ENCODE measurements around the gene AK1. TPM values are rescaled to one million over a fixed set of nuclear protein-coding genes. Genes with fewer than 3 reads are reported as not detected.

The AK1 gene
- total and polyA plus RNA-seq, 2 of the 8 experiments (the other 6 are each of a cell fraction or from before 2014, with no cell fraction given) = 37.9 to 39.2 TPM

DNA sequence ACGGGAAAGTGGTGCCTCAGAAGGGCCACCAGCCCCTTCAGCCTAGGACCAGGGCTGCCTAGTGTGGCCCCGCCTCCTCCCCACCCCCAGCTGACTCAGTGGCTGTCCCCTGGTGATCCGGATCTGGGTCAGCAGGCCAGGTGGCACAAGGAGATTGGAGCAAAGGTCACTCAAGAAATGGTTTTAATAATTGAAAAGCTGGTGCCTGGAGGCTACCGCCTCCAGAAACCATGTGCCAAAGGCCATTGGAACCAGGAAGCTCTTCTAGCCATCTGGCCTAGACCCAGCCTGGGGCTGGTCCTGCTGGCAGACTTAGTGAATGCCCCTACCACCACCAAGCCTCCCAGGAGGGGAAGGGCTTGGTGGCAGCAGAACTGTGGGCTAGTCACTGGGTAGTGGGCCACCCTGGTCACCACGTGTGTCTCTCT is 37.9 kb upstream of the AK1 start:
- no peak overlapping the region for H3K56ac ChIP-seq (replicated peaks; ENCODE audit: insufficient read length, low read depth, low read length)
- no peak overlapping the region for H3K18ac ChIP-seq (ENCODE audit: extremely low read depth, low read length)
- FAIRE-seq (no peak), DNase-seq (ENCODE audit: low read depth in 1 of 2, low spot score in 2 of 2) (no peak)
- ChIA-PET POLR2A (ENCODE audit: partially characterized antibody) (interaction anchor here (0.6 to 3.7 kb wide), 6 partner anchors 8 to 120 kb away, joined by 3 to 16 read pairs (median 4); partner anchors contain the start of gene ST6GALNAC6), CTCF (ENCODE audit: partially characterized antibody) (interaction anchor here (0.6 to 2.5 kb wide), 9 partner anchors 16 to 411 kb away, joined by 3 to 13 read pairs (median 4); partner anchors contain the start of gene ST6GALNAC6)
- H3K79me2 ChIP-seq (ENCODE audit: control insufficient read depth in 1 of 2, insufficient read depth in 2 of 2, low read length in 2 of 2) = no peaks in the 10 kb centered on the region
- peaks cover 0 to 9% (median 8%) of the 10 kb centered on the region in 4 experiments; a peak in 5 of 7 replicates for H3K27me3 ChIP-seq (replicated peaks in 1 of 4; ENCODE audit: control insufficient read depth in 3 of 4, extremely low read depth in 1 of 4, insufficient read depth in 3 of 4, low read length in 3 of 4)
- H3K79me1 ChIP-seq (ENCODE audit: low read depth, low read length) = no peaks in the 10 kb centered on the region
- H4K91ac ChIP-seq (replicated peaks; ENCODE audit: insufficient read length, low read length) = no peak overlapping the region
- H2BK12ac ChIP-seq (ENCODE audit: low read depth, low read length) = no peak overlapping the region
- no peak overlapping the region for H2BK5ac ChIP-seq (ENCODE audit: low read depth, low read length)
- no peak overlapping the region for H2BK15ac ChIP-seq (ENCODE audit: low read length)
- no peak overlapping the region for H4K5ac ChIP-seq (ENCODE audit: insufficient read length, low read depth, low read length)
- H2BK20ac ChIP-seq (ENCODE audit: low read length) = no peak overlapping the region
- H3K4me3 ChIP-seq (ENCODE audit: extremely low read depth in 1 of 4, insufficient read depth in 2 of 4, low read depth in 3 of 4, low read length in 4 of 4) = no peak overlapping the region
- no peak overlapping the region for H2AFZ ChIP-seq (ENCODE audit: low read length)
- H3K4me2 ChIP-seq (ENCODE audit: insufficient read depth in 1 of 2, low read depth in 2 of 2, low read length in 2 of 2) = no peak overlapping the region; a peak in 1 of 4 replicates
- WGBS, 2 experiments (ENCODE audit: extremely low coverage in 1 of 2, insufficient coverage in 1 of 2, insufficient read length in 1 of 2, insufficient replicate concordance in 2 of 2, low coverage in 1 of 2, low lambda C conversion rate in 2 of 2, missing lambda C conversion rate in 1 of 2) = 88% methylated on average over 4 of the region's 5 CpGs; no CpG with 5 or more reads in 1 of the 2 experiments
- H3K23ac ChIP-seq (ENCODE audit: insufficient read length) = no peak overlapping the region
- TF ChIP-seq ASH2L (IDR thresholded peaks at IDR 0.05; ENCODE audit: low read length) = no peak
- TF ChIP-seq RNF2 (IDR thresholded peaks at IDR 0.05; ENCODE audit: borderline replicate concordance, low read depth, low read length, missing control alignments, poor library complexity, severe bottlenecking) = no peak
- TF ChIP-seq, protein P1, sequence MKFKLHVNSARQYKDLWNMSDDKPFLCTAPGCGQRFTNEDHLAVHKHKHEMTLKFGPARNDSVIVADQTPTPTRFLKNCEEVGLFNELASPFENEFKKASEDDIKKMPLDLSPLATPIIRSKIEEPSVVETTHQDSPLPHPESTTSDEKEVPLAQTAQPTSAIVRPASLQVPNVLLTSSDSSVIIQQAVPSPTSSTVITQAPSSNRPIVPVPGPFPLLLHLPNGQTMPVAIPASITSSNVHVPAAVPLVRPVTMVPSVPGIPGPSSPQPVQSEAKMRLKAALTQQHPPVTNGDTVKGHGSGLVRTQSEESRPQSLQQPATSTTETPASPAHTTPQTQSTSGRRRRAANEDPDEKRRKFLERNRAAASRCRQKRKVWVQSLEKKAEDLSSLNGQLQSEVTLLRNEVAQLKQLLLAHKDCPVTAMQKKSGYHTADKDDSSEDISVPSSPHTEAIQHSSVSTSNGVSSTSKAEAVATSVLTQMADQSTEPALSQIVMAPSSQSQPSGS (IDR thresholded peaks at IDR 0.05; ENCODE audit: low read length) = no peak
- TF ChIP-seq, protein P2, sequence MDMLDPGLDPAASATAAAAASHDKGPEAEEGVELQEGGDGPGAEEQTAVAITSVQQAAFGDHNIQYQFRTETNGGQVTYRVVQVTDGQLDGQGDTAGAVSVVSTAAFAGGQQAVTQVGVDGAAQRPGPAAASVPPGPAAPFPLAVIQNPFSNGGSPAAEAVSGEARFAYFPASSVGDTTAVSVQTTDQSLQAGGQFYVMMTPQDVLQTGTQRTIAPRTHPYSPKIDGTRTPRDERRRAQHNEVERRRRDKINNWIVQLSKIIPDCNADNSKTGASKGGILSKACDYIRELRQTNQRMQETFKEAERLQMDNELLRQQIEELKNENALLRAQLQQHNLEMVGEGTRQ (IDR thresholded peaks at IDR 0.05; ENCODE audit: low read length) = no peak
- no peak for TF ChIP-seq PHF8 (conservative IDR thresholded peaks at IDR 0.05; ENCODE audit: low read depth, low read length)
- TF ChIP-seq EGR1 (IDR thresholded peaks at IDR 0.05; ENCODE audit: borderline replicate concordance, low read depth, low read length) = no peak
- no peak for TF ChIP-seq KDM5A (IDR thresholded peaks at IDR 0.05; ENCODE audit: low read length)
- TF ChIP-seq SP4 (IDR thresholded peaks at IDR 0.05; ENCODE audit: low read length) = no peak
- TF ChIP-seq RBBP5 (IDR thresholded peaks at IDR 0.05; ENCODE audit: borderline replicate concordance, low read depth, low read length) = no peak
- TF ChIP-seq, protein P3, sequence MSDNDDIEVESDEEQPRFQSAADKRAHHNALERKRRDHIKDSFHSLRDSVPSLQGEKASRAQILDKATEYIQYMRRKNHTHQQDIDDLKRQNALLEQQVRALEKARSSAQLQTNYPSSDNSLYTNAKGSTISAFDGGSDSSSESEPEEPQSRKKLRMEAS (IDR thresholded peaks at IDR 0.05) = no peak
- no peak overlapping the region for H4K8ac ChIP-seq (ENCODE audit: extremely low read depth, insufficient read depth, low read length)
- peaks cover 5% of the 10 kb centered on the region for H3K23me2 ChIP-seq (ENCODE audit: low read depth, low read length)
- H3K4me1 ChIP-seq (replicated peaks in 1 of 4; ENCODE audit: control insufficient read depth in 3 of 4, insufficient read depth in 4 of 4, low read length in 3 of 4) = peaks cover 4 to 8% (median 7%) of the 10 kb centered on the region in 4 experiments
- H3K9ac ChIP-seq (replicated peaks in 1 of 4; ENCODE audit: extremely low read depth in 1 of 4, low read depth in 3 of 4, low read length in 3 of 4) = no peak overlapping the region
- no peak overlapping the region for H3K14ac ChIP-seq (ENCODE audit: insufficient read length)
- H3K36me3 ChIP-seq (ENCODE audit: control insufficient read depth in 2 of 4, insufficient read depth in 4 of 4, low read length in 3 of 4) = peaks cover 0 to 6% (median 0%) of the 10 kb centered on the region in 4 experiments; a peak in 1 of 8 replicates
- no peak overlapping the region for H3K27ac ChIP-seq (ENCODE audit: low read depth, low read length)
- no peak overlapping the region for H3K4ac ChIP-seq (replicated peaks; ENCODE audit: insufficient read length, low read depth, low read length)
- peaks cover 0 to 3% of the 10 kb centered on the region in 2 experiments for H4K20me1 ChIP-seq (replicated peaks in 1 of 2; ENCODE audit: control insufficient read depth in 1 of 2, insufficient read depth in 2 of 2, low read length in 2 of 2)
- no peak overlapping the region for H2AK5ac ChIP-seq (ENCODE audit: low read depth, low read length)
- H2BK120ac ChIP-seq (replicated peaks; ENCODE audit: low read depth, low read length) = no peak overlapping the region
- H3K9me3 ChIP-seq (ENCODE audit: insufficient read depth in 2 of 2, low read depth in 1 of 2, low read length in 1 of 2) = no peaks in the 10 kb centered on the region

Data from H1 (cell line).